Esophagus squamous epithelium (tissue), 4 donors: Measurements from ENCODE around the gene CUBN.

Experiments used
- CTCF ChIP-seq, 6 experiments: fragments of 450-650 bp in 4 of 6; fragments of 200-600 bp in 2 of 6; sonication (generic) in 2 of 6; IDR thresholded peaks; one replicate each; pipeline ENCODE4 v1.5.1; 2016 to 2019; ENCODE audit warnings: antibody characterized with exemption in 6 of 6, mild to moderate bottlenecking in 4 of 6, moderate library complexity in 4 of 6
- POLR2A ChIP-seq, 4 donors: fragments of 450-650 bp; IDR thresholded peaks; one replicate each; pipeline ENCODE4 v1.6.1; 2017; ENCODE audit warnings: antibody characterized with exemption in 4 of 4, mild to moderate bottlenecking in 4 of 4, moderate library complexity in 3 of 4

- TF ChIP-seq CTCF (IDR thresholded peaks at IDR 0.05) = no peak
- TF ChIP-seq POLR2A (IDR thresholded peaks at IDR 0.05) = no peak
These were observed 72.7 kb downstream of the CUBN start for GRCh38 chr10:17056781-17057428.
